ENCODE data around the gene GP9.

DNA sequence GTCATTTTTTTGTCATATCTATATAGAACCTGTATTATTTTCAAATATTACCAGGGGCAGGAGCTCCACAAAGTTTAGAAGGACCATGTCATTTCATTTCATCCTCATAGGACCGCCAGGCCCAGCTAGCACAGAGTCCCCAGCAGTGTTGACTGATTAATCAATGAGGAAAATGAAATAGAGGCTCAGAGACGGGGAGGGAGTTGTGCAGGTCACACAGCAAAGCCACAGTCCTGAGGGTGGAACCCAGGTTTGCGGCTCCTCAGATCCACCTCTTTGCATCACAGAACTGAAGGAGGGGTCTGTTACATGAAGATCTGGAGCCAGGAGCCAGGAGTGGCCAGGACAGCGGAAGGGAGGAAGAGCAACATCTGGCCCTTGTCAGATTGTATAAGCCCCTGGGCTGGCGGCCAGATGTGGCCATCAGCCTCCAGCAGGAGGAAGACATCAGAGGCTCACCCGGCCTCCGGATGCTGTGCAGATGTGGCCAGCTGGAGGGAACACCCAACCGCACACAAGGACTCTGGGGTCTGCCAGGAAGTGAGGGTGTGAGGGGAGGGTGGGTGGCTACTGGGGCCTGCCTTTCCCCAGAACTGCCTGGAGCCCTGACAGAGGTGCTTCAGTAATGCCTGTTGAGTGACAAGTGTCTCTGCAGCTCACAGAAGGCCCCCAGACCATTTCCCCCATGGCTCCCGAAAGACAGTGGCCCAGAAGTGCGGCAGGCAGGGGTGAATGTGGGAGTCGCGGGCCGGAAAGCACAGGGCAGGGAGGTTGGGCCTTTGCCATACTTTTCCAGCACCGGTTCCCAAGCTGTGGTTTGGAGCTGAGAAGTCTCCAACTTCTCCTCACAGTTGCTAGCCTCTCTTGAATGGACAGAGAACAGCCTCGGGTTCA is 38.2 kb upstream of the GP9 start:
- TF ChIP-seq POLR2AphosphoS5 (IDR thresholded peaks at IDR 0.05): peak in 1 of 3 donors; percentile 47
- TF ChIP-seq, protein P1, sequence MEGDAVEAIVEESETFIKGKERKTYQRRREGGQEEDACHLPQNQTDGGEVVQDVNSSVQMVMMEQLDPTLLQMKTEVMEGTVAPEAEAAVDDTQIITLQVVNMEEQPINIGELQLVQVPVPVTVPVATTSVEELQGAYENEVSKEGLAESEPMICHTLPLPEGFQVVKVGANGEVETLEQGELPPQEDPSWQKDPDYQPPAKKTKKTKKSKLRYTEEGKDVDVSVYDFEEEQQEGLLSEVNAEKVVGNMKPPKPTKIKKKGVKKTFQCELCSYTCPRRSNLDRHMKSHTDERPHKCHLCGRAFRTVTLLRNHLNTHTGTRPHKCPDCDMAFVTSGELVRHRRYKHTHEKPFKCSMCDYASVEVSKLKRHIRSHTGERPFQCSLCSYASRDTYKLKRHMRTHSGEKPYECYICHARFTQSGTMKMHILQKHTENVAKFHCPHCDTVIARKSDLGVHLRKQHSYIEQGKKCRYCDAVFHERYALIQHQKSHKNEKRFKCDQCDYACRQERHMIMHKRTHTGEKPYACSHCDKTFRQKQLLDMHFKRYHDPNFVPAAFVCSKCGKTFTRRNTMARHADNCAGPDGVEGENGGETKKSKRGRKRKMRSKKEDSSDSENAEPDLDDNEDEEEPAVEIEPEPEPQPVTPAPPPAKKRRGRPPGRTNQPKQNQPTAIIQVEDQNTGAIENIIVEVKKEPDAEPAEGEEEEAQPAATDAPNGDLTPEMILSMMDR (IDR thresholded peaks at IDR 0.05): no peak
- no peak for TF ChIP-seq EP300 (IDR thresholded peaks at IDR 0.05)
- no peak for TF ChIP-seq POLR2A (IDR thresholded peaks at IDR 0.05)

Measured in suprapubic skin (tissue), 4 donors.